CD4-positive, alpha-beta T cell treated with Interleukin-6 for 4 hours (primary cell): ENCODE measurements around the gene LCNL1.
"Not testable (repeated sequence)": the region's sequence is repeated elsewhere in the genome, so short reads cannot be mapped to it uniquely, and the experiment has no call there.

Experiments
- DNase-seq: peaks from one replicate; pipeline ENCODE4 v3.0.0-alpha.2; 2020; ENCODE audit warnings: mixed read lengths

LCNL1 gene

DNA sequence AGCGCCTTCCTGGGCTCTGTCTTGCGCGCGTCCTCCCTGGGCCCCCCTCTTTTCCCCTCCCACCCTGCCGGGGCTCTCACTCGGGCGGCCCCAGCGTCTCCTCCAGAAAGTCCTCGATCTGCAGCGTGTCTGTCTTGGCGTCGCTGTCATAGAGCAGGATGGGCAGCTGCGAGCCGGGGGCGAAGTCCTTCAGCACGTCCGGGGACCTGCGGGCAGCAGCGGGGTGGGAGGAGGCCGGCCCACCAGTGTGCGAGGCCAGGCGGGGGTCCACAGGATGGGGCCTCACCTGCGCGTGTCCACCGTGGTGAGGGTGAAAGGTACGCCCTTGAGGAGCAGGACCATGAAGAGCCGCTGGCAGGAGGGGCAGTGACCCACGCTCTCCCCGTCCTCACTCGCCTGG lies 12.6 kb downstream of the LCNL1 start:
- DNase-seq, result no peak

DNA sequence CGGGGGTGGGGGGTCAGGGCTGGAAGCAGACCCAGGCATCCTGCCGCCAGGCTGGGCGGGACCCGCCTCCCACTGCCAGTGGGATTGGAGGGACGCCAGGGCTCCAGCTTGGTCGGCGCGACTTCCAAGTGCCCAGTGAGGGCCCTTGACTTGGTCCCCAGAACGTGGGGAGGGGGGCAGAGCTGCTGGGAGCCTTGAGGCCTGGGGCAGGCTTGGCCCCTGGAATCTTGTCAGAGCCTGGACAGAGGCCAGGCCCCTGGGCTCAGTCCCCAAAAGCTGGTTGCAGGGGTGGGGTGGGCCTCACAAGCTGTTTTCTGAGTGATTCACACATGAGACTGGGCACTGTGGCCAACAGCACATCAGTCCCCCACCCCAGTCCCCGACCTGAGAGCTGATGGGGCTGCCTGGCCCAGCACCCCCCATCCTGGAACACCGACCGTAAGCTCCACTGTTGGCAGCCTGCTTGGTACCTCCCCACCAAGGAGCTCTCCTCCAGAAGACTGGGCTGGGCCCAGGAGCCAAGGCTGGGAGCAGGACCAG lies 13.0 kb downstream of the LCNL1 start:
- no peak for DNase-seq

DNA sequence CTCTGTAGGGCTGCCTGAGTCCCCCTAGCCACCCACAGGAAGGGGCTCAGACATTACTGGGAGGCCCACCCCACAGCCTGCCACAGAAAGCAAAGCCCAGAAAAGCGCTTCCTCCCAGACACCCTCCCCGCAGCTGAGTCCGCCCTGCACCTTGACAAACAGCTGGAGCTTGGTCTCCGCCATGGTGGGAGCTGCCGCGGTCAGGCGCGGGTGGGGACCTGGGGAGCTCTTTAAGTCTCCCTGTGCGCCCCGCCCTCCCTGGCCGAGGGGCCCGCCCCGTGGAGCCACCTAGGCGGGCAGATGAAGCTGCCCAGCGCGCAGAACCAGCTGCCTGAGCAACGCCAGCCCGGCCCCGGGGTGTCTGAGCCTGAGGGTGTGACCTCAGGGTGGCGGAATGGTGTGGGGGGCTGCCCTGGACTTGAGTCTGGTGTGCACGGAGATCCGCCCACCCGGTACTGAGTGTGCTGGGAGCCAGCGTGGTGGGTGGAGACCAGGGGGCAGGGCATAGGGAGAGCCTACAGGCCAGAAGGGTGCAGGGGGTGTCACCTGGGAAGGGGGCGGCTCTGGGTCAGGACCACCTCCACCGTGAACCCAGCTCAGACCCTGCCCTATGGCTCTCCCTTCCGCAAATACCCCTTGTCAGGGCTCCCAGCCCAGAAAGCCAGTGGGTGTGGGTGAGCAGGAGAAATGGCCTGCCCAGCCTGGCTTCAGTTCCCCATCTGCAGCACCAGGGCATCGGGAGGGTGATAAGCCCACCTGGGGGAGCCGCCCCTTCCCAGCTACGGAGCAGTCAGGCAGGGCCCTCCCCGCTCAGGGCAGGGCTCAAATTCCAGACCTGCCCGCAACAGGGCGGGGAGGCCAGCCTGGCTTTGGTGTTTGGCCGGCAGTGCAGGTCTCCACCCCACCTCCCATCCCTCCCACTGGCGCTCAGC lies 13.8 kb downstream of the LCNL1 start, which contains the start of gene CLIC3:
CLIC3 (minus strand) TSS at position 208 of the 932 bp plus-strand sequence; CDS start at position 183, 25 bp downstream.
- DNase-seq, result peak; percentile 67

DNA sequence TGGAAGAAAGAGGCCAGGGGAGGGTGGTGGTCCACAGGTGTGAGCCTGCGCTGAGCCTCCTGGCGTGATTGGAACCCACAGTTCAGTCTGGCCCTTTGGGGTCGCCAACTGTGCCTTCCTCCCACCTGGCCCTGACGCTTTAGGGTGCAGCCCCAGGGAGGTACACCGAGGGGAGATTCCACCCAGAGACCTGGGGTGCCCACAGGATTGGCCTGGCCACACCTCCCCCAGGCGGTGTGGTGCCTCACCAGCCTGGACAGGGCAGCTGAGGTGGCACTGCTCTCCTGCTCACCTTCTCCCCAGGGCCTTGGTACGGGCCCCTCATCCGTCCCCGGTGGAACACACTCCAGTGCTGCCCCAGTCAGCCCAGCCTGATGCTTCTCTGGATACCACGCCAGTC lies 14.6 kb downstream of the LCNL1 start:
- no peak for DNase-seq

DNA sequence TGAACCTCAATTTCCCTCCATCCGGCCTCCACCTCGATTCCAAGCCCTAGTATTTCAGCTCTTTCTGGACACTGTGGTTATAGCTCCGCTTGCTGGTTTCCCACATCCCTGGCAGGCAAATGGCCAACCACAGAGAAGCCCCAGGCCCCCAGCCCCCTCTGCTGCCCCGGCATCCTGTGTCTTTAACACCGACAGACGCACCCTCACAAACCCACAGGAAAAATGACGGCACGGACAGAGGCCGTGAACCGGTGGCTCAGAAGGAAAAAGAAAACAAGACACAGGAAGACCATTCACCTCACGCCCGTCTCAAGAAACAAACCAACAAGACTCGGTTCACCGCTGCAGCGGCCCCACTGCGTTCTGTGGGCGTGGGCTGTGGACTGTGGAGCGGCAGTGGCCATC lies 15.0 kb downstream of the LCNL1 start:
- DNase-seq, result peak; percentile 50

DNA sequence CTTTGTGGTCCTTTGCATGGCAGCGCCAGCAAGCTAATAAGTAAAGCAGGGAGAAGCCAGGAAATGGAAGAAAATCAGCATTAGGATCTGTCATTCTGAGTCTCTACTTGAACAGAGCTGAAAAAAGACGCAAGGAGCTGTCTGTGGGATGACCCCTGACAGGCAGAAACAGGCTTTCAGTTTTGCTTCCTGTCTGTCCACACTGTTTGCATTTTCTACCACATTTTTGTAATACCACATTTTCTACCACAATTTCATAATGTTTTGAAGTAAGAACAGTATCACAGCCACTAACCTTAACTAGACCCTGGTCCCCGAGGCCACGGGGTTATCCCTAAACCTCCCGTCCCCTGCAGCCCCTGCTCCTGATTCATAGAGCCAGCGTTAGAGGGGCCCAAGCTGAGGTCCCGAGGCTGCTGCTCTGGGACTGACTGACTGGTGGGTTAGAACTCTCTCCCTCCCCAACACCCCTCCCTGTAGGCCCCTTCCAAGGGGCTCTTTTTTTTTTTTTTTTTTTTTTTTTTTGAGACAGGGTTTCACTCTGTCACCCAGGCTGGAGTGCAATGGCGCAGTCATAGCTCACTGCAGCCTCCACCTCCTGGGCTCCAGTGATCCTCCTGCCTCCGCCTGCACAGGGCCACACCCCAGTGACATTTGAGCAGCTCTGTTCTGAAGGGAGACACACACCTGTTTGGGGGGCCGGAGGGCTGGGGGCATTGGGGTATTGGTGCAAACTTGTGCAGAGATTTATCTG lies 17.6 kb downstream of the LCNL1 start:
- no peak for DNase-seq

DNA sequence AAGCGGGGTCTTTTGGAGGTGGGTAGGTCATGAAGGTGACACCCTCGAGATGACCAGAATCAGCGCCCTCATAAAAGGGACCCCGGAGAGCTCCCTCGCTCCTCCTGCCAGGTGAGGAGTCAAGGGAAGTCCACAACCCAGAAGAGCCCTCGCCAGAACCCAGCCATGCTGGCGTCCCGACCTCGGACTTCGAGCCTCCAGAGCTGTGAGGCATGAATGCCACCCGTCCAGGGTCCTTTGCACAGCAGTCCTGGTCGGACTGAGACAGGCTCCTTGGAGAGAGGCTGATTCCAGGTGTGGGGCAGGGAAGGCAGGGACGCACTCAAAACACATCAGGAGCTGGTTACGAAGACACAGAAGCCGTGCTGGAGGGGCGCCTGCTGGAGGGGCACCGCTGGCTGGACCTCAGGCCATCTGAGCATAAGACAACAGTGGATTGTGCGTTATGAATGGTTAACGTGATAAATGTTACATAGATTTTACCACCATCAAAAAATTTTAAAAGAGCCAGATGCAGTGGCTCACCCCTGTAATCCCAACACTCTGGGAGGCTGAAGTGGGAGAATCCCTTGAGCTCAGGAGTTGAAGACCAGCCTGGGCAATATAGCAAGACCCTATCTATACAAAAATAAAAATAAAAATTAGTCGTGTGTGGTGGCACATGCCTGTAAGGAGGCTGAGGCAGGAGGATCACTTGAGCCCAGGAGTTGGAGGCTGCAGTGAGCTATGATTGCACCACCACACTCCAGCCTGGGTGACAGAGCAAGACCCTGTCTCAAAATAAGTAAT lies 19.3 kb downstream of the LCNL1 start:
- DNase-seq, result no peak

DNA sequence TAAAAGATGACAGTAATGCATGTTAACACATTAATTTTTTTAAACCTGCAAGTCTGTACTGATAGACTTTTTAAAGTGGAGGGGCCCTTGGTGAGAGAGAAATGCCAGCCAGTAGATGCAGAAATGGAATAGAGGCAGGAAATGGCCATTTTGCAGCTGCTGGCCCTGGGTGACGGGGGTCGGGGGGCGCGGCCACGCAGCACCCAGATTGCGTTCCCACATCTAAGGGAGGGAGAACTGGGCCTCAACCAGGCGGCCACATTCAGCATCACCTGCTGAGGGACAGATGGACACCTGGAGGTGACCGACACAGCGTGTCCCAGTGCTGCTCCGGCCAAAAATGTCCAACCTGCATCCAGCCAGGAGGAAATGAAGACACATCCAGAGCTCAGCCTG lies 19.9 kb downstream of the LCNL1 start:
- no peak for DNase-seq

DNA sequence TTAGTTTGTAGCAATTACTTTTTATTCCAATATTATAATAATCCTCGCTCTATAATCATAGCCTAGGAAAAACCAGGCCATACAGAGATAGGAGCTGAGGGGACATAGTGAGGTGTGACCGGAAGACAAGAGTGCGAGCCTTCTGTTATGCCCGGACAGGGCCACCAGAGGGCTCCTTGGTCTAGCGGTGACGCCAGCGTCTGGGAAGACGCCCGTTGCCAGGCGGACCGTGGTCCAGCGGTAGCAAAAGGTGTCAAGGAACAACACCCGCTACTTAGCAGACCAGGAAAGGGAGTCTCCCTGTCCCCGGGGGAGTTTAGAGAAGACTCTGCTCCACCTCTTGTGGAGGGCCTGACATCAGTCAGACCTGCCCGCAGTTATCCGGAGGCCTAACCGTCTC lies 21.5 kb downstream of the LCNL1 start:
- DNase-seq, result not testable (repeated sequence)

DNA sequence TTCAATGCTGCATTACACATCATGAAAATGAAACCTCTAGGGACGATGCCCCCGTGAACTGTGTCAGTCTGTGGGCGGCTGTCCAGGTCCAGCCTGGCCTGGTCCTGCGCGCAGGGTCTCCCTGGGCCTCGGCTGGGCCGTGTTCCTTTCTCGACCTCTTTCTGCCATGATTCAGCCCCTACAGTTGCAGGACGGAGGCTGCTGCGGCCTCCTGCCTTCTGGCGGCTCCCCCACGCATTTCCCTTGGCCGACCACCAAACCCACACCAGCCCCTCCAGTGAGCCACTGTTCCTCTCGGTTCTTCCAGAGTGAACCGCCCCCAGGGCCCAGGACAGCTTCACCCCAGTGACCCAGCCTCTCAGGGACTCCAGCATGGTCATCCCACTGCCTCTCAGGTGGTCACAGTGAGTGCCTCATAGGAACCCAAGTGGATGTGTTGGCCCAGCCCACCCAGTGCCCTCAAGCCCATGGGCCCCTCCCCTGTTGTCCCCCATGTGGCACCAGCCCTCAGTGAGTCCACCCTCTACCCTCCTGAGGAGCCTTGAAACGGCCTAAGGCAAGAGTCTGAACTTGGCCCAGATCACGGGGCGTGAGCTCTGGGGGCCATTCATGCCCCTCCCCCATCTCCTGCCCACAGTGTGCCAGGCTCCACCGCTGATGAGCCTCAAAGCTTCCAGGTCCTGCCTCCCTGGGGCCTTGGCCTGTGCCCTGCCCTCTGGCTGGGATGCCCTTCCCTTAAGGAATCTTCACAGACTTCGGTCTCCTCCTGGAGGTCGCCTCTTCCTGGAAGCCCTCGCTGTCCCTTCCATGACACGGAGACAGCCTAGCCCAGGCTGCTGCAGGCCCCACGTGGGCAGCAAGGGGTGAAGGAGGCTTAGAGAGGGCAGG lies 23.6 kb downstream of the LCNL1 start:
- DNase-seq, result no peak

DNA sequence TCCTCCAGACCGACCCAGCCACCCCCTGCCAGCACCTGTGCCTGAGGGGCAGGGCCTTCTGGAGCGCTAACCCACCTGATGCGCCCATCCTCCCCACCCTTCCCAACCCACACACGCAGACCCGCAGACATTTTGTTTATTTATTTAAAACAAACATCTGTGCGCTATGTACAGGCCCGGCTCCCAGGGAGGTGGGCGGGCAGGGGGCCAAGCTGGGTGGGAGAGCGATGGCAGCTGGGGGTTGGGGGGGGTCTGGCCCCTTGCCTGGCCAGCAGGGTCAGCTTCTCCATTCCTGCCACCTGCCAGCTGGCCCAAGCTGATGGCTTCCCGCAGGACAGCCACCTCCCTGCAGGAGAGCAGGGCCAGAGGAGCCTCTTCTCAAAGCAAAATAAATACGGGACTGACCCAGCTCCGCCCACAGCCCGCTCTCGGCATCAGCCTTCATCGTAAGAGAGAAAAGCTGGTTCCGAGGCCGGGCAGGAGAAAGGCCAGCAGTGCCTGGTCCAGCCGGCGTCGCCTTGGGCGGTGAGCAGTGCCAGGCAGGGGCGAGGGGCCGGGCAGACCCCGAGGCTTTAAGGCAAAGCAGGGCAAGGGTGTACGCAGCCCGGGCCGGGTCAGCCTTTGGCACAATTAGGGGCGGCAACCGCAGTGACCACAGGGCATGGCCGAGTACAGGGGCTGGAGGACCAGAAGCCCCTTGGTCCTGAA lies 24.5 kb downstream of the LCNL1 start:
- DNase-seq, result no peak

DNA sequence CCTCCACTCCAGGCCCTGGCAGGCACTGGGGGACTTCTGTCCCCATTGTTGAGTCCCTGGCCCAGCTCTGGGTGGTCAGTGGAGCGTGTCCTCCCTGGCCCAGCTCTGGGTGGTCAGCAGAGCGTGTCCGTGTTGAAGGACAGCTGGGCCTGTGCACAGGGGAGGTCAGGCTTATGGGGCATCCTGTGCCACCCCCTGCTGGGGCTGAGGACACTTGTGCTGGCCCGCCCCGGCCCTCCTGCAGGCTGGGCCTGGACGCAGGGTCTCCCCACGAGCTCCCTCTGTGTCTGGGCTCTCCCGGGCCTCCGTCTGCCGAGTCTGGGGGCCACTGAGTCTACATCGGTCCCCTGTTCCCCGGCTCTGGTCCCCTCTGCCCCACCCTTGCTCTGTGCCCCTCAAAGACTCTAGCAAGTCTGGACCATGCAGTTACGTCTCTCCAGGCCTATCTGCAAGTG lies 25.1 kb downstream of the LCNL1 start:
- no peak for DNase-seq

DNA sequence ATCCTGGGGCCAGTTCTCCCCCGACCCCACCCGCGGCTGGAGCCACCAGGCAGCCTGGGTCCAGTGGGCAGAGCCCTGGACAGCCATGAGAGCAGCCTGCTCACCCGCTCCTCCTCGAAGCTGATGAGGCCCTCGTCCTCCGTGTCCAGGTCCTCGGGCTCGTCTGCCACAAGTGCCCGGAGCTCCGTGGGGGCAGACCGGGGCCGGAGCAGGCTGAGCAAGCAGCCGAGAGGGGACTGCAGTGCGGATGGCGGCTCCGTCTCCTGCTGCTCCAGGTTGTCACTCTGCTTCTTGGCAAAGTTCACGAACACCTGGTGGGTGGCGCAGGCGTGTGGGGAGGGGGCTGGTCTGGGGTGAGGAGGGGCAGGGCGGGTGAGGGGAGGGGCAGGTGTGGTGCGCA lies 25.5 kb downstream of the LCNL1 start:
- DNase-seq, result no peak

DNA sequence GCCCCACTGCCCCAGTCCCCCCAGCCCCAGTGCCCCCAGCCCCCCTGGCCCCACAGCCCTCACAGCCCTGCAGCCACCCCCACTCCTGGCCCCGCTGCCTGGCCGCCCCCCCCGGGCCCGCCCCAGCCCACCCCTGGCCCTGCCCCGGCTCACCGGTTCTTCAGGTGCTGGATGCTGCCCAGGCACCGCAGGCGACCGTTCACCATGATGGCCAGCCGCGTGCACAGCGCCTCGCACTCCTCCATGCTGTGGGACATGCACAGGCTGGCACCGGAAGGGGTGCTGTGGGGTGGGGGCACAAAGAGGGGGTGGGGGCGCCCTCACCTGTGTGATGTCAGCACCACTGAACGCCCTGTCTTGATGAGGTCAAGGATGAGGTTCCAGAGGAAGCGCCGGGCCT lies 26.4 kb downstream of the LCNL1 start:
- DNase-seq, result no peak

DNA sequence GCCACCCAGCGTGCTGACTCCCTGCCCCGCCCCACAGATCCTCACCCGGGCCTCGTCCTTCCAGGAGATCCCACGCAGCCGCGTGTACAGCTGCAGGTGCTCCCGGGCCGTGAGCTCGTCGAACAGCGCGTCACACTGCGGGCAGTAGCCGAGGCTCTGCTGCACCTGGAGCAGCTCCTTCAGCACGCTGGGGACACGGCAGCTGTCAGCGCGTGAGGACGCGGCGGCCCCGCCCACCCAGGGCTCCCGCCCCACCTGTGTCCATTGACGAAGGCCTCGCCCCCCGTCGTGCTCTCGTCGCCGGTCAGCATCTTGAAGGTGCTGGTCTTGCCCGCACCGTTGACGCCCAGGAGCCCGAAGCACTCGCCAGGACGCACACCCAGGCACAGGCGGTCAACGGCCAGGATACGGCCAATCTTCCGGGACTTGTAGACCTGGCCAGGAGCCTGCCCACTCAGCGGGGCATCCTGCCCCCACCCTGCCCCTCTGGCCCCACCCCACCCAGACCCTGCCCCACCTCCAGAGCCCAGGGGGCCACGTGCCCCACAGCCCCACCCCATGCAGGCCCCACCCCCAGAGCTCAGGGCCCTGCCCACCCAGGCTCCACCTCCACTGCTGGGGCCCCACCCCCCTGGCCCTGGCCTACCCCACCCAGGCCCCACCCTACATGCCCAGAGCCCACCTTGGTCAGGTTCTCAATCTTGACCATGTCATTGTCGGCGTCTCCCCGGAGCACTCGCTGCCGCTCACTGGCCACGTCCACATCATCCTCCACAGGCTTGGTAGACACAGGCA lies 27.3 kb downstream of the LCNL1 start:
- DNase-seq, result no peak

DNA sequence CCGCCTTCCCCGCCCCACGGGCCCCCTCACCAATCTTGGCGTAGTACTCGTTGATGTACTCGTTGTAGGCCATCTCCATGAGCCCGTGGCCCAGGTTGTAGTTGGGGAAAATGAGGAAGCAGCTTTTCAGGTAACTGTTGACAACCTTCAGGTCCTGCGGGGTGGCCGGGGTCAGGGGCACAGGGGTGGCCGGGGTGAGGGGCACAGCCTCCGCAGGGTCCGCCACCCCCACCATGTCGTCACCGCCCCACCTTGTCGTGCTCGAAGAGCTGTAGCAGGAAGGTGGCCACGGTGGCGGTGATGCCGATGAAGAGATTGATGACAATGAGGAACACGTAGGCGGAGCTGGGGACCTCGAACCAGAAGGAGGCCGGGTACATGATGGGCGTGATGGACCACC lies 28.4 kb downstream of the LCNL1 start:
- DNase-seq, result no peak

DNA sequence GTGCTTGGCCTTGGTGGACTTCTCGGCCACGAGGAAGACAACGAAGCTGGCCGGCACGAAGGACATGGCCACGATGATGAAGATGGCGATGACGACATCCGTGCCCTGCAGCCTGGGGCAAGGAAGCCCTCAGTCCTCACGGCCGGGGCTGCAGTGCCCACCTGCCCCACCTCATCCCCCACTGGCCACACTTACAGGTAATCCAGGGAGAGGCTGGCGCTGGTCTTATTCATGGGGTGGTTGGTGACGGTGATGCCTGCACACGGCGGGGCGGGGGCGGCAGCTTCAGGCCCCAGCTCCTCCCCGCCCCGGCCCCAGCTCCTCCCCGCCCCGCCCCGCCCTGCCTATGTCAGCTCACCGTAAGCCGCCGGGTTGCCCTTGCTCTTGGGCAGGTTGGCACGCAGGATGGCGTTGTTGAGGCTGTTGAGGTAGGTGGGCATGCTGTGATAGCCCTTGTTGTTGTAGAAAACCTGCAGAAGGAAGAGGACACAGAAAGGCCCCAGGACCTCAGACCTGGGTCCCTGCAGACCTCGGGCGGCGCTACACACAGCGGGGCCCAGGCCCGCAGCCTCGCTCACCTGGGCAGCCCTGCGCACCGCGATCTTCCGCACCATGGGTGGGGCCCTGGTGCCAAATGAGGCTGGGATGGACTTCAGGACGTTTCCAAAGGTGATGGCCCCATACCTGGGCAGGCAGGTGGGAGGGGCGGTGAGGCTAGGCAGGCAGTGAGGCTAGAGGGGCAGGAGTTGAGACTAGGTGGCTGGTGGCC lies 29.3 kb downstream of the LCNL1 start:
- DNase-seq, result no peak

DNA sequence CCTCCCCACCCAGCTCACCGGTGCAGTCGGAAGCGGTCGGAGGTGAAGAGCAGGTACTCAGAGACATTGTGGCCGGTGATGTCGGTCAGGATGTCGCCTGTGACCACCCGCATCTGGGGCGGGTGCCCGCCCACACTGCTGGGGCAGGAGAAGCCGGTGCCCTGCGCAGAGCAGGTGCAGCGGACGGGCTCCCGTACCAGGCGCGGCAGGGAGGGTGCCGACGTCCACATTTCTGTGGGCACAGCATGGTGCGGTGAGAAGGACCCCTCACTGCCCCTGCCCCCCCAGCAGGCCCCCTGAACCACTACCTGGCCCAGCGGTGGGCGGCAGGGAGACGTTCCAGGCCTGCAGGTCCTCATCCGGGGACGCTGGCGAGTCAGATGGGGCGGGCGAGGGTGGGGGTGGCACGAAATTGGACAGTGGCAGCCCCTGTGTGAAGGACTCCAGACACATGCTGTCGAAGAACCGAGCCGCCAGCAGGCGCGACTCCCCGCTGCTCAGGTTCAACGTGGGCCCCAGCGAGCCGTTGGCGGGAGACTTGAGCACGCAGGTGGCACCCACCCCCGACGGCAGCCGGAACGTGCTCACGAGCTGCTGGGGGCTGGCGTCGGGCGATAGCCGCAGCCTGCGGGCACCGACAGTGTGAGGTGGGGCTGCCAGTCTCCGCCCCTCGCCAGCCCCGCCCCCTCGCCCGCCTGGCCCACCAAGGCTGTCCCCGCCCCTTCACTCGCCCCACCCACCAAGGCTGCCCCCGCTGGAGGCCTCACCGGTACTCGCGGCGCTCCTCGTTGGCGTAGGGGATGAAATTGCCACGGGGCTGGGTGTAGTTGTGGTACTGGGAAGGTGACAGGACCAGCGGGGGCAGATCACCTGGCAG lies 30.1 kb downstream of the LCNL1 start:
- no peak for DNase-seq
